Activated naive CD8-positive, alpha-beta T cell treated with anti-CD3 and anti-CD28 coated beads, Interleukin-2, amount 50 U/mL, for 16 hours (primary cell): ENCODE measurements around the gene STARD10.
"Not testable (repeated sequence)": the region's sequence is repeated elsewhere in the genome, so short reads cannot be mapped to it uniquely, and the experiment has no call there.

Experiments used
- DNase-seq: peaks from one replicate; pipeline ENCODE4 v3.0.0-alpha.2; 2020; ENCODE audit warnings: low read depth, low spot score

STARD10 gene, protein sequence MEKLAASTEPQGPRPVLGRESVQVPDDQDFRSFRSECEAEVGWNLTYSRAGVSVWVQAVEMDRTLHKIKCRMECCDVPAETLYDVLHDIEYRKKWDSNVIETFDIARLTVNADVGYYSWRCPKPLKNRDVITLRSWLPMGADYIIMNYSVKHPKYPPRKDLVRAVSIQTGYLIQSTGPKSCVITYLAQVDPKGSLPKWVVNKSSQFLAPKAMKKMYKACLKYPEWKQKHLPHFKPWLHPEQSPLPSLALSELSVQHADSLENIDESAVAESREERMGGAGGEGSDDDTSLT

DNA sequence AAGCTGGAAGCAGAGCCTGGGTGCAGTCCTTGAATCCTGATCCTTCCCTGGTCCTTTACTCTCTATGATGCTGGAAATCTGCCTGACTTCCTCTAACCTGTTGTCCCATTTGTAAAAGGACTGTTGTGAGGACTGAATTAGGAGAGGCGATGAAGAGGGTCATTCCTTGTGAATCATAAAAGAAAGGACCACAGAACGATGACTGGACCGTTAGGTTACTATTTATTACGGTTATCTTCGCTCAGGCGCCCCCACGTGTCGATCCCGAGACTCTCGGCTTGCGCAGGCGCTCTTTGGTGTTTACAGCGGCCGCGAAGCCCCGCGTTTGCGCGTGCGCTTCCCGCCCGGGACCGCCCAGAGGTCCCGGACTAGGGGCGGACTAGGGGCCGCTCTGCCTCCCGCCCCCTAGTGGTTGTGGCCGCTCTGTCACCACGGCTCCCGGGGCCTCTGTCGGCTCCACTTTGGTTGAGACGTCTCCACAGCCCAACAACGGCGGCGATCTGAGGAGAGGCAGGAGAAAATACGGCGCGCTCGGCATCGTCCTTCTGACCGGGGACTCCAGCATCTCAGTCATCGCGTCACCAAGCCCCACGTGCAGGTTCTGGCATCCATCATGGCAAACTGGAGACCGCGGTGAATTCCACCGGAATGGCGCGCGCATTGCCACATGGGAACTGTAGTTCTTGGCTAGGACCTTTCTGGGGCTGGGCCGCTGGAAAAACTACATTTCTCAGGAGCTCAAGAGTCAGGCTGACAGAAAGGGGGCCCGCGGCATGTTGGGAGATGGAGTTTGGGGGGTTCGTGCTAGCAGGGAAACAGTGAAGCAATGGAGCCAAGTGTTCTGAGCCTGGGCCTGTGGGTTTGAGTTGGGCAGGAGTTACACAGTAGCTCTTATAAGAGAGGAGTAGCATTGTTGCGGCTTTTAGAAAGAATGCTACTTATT, at the start of gene STARD10:
TSS of gene STARD10 (minus strand) at position 623 of the 943 bp plus-strand sequence. CDS start 12,866 bp downstream, outside the sequence.
- peak; percentile 85 for DNase-seq

DNA sequence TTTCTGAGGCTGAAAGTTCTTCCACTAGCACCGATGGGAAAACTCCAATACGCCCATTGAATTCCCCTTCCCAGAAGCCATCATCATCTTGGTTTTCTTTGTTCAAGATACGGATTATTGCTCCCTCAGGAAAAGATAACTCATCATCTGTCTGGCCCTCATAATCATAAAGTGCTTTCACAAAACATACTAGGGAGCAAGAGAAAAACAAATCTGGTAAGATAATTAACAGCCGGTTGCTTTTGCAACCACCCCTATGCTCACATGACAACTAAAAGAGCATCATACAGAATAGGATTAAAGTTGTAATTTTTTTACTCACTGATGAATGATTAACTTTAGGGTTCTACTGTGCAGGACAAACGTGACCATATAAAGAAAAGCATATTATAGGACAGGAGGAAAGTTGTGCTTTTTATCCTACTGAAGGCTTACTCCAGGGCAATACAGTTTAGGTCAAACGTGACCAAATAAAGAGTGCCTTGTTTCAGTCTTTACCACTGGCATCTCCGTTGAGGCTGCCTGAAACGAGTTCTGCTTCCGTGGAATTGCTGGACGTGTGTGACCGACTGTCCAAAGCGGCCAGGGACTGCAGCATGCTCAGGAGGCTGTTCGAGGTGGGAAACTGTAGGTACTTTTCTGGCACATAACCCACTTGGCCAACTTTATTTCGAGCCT, 48.9 kb upstream of the STARD10 start:
- DNase-seq = no peak

GRCh38 chr11:72842126-72842525, 48.3 kb upstream of the STARD10 start:
- DNase-seq = no peak

DNA sequence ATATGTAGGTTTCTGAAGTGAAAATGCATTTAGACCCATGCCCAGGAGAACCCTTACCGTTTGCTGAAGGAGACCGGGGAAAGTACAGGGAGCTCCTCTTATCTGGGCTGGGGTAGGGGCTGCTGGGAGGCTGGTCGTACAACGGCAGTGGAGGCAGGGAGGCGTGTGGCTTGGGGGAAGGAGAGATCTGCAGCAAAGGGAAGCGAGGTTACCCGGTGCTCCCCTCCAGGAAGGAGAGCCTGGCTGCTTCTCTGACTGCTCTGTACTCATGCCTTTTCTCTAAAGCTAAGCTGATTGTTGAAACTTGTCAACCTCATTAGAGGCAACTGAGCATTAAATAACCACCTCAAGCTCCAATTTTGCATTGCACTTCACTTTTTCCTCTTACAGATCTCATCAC, 47.5 kb upstream of the STARD10 start:
- DNase-seq = no peak

- DNase-seq = no peak
These were observed 46.9 kb upstream of the STARD10 start for GRCh38 chr11:72840780-72841179.

DNA sequence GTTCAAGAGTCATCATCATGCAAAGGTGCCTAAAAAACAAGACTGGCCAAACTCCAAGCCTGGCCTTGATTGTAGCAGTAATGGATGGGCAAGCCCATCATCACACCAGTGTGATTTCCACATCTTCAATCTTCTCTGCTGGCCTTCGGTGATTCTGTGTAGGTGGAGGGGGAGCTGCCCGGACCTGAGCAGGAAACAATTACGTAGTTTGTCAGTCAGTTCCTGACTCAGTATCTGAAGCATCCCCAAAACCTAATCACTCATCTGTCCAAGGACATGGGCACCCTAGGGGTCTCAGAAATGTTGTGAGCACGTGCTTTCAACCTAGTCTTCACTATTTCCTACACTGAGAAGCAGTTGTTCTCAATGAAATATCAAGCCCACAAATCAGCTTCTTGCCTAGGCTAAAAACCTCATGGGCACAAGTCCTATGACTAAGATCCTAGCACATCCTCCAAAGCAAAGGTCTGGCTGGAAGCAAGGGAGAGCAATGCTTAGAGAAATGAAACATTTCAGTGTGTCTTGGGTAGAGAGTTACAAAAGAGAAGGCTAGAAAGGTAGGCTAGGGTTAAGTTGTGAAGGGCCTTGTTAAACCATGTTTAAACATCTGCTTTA, 45.0 kb upstream of the STARD10 start:
- no peak for DNase-seq

DNA sequence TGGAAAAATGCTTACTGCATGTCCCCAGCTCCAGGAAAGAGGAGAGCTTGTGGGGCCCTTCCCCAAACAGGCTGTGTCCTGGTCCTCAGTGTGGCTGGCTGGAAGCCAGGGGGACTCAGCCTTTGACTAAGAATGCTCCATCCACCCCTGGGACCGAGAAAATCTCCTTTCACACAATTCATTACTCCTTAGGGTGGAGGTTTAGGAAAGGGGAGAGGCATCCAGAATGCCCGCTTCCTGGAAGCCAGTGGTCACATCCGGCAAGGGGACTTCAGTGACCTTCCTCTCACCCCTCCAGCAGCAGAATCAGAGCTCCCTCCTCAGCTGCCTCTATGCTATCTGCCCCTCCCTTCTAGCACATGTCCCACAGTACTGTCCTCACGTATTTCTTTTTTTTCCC, 42.3 kb upstream of the STARD10 start:
- DNase-seq = no peak

GRCh38 chr11:72834905-72835304, 41.1 kb upstream of the STARD10 start:
- no peak for DNase-seq

DNA sequence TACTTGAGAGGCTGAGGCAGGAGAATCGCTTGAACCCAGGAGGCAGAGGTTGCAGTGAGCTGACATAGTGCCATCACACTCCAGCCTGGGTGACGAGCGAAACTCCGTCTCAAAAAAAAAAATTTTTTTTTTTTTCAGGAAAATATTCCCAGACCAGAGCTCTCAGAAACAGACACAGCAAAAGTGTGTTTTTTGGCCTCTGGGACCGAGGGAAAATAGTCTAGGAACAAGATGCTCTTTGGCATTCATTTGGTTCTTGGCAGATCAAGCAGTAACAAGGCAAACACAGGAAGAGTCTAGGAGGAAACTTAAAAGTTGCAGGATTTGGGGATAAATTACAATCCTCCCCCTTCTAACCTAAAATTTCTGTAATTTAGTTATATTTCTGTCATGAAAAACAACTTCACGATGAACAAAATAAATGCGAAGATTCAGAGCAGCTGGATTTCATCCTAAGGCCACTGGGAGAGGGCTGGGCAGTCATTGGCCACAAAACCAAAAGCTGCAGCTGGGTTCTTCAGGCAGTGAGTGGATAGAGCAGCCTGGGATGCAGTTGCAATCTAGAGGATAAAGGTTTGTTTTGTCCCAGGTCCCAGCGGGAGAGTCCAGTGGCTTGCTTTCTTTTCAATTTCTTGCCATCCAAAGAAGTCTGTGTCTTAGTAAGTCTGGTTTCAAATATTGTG, 40.1 kb upstream of the STARD10 start:
- no peak for DNase-seq

- no peak for DNase-seq
These were observed 39.4 kb upstream of the STARD10 start for GRCh38 chr11:72833083-72833733.

- DNase-seq = no peak
These were observed 38.6 kb upstream of the STARD10 start for GRCh38 chr11:72832301-72833082.

- DNase-seq = no peak
These were observed 37.9 kb upstream of the STARD10 start for GRCh38 chr11:72831521-72832300.

GRCh38 chr11:72829884-72830533, 36.2 kb upstream of the STARD10 start:
- DNase-seq = no peak

- DNase-seq = no peak
These were observed 35.3 kb upstream of the STARD10 start for GRCh38 chr11:72829178-72829577.

DNA sequence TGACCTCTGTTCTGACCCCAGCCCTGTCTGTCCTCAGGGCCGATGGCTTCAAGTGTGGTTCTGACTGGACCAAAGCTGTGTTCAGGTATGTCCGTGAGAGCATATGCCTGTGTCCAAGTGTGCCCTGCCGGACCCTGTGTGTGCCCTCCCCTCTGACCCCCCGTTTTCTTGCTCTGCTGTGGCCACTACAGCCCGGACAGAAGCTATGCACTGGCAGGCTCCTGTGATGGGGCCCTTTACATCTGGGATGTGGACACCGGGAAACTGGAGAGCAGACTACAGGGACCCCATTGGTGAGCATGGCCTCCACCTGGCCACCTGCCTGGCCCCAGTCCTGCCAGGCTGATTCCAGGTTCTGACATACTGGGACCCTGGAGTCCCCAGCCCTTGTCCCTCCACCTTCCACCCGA, 34.9 kb upstream of the STARD10 start:
- DNase-seq = no peak

DNA sequence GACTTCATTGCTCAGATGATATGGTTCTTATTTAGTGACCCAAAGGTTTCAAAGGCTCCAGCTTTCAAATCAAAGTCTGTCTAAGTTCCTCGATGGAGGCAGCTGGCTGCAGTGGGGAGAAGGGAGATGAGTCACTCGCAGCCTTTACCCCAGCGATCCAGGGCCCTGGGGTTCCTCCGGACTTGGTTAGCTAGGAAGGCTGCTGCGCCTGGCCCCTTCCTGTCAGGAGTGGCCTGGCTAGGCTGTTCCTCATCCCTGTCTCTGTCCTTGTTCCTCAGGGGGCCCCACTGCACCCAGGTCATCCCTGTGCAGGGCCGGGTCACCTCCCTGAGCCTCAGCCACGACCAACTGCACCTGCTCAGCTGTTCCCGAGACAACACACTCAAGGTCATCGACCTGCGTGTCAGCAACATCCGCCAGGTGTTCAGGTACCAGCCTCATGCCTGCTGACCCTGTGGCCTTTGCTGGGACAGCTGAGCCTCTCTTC, 34.3 kb upstream of the STARD10 start:
- DNase-seq = no peak

DNA sequence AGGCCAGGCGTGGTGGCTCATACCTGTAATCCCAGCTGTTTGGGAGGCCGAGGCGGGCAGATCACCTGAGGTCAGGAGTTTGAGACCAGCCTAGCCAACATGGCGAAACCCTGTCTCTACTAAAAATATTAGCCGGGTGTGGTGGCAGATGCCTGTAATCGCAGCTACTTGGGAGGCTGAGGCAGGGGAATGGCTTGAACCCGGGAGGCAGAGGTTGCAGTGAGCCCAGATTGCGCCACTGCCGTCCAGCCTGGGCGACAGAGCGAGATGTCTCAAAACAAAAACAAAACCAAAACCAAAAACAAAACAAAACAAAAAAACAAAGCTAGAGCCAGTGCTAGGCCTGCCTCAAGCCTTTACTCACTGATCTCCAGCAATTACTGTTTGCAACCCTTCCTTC, 33.8 kb upstream of the STARD10 start:
- not testable (repeated sequence) for DNase-seq

- no peak for DNase-seq
These were observed 33.2 kb upstream of the STARD10 start for GRCh38 chr11:72826942-72827480.
